SHP77 (cell line): ENCODE measurements around the gene CYSTM1.

Source experiments
- DNase-seq, 2 experiments: peaks; one replicate each; lab custom pipeline; 2025; lab: John Stamatoyannopoulos, UW

CYSTM1 gene

GRCh38 chr5:140236891-140237598 lies 62.1 kb downstream of the CYSTM1 start:
- no peak for DNase-seq

GRCh38 chr5:140238756-140239155 lies 63.8 kb downstream of the CYSTM1 start:
- DNase-seq = no peak

DNA sequence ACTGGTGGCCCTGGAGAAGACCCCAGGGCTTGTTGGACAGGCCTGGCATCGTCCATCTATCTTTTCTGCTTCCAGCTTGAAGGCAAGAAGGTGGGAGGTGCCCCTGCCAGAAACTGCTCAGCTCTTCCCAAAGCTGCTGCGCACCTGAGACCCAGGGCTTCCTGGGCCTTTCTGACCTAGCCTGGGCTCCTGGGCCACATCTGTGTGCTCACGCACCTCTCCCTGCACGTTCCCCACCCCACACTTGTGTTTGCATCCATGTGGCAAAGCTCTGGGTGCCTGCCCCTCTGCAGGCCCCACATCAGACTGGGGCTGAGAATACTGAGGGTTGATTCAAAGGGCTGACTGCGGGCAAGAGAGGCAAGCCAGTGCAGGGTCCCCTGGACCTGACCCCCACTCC lies 64.5 kb downstream of the CYSTM1 start:
- no peak for DNase-seq

GRCh38 chr5:140239939-140240700 lies 65.1 kb downstream of the CYSTM1 start:
- DNase-seq = peak; percentile 50 to 78

GRCh38 chr5:140240987-140241706 lies 66.2 kb downstream of the CYSTM1 start:
- DNase-seq = peak; percentile 89 to 94

- DNase-seq = no peak
Observed at GRCh38 chr5:140242099-140242498, 67.1 kb downstream of the CYSTM1 start.

DNA sequence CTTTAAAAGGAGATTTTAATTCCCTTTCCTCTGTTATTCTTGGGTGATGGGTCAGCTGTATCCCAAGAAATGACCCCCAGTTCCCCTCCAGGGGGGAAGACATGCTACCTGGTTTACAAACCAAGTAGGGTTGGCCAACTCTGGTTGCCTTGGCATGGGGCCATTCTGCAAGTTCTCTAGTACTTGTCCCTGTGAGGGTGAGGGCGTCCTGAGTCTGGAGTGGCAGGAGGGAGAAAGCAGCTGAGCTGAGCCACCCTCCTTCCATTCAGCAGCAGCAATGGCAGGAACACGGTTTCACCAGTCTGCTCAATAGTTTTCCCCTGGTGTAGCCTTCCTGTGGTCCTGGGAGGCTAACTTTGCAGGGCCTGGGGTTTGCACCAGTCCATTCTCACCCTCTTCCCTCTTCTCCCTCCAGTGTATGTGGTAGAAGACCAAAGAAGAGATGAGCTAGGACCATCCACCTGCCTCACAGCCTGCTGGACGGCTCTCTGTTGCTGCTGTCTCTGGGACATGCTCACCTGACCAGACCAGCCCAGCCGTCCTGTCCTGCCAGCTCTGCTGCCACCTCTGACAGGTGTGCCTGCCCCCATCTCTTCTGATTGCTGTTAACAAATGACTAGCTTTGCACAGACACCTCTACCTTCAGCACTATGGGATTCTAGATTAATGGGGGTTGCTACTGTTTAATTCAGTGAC lies 68.0 kb downstream of the CYSTM1 start:
- DNase-seq = no peak

- peak; percentile 95 to 96 for DNase-seq
Observed at GRCh38 chr5:140243706-140244250, 68.8 kb downstream of the CYSTM1 start.

- DNase-seq = peak; percentile 89 to 92
Observed at GRCh38 chr5:140244525-140245025, 69.6 kb downstream of the CYSTM1 start.

- DNase-seq = no peak
Observed at GRCh38 chr5:140245341-140245740, 70.4 kb downstream of the CYSTM1 start.

DNA sequence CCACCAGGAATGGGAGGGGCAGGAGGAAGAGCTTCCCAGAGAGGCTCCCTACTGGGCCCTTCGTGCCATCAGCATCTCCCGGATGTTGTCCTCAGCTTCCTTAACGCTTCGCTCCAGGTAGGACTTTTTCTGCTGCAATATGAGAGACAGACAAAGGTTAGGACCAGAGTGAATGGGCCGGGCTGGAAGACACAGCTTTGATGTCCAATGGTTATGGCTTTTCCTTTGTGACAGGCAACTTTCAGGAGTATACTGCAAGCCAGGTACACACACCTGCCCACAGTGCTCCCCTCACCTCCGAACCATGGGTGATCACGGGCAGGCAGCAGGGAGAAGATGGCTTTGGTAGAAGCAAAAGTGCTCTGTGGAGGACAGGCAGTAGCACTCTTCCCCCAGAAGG lies 70.9 kb downstream of the CYSTM1 start:
- DNase-seq = no peak

DNA sequence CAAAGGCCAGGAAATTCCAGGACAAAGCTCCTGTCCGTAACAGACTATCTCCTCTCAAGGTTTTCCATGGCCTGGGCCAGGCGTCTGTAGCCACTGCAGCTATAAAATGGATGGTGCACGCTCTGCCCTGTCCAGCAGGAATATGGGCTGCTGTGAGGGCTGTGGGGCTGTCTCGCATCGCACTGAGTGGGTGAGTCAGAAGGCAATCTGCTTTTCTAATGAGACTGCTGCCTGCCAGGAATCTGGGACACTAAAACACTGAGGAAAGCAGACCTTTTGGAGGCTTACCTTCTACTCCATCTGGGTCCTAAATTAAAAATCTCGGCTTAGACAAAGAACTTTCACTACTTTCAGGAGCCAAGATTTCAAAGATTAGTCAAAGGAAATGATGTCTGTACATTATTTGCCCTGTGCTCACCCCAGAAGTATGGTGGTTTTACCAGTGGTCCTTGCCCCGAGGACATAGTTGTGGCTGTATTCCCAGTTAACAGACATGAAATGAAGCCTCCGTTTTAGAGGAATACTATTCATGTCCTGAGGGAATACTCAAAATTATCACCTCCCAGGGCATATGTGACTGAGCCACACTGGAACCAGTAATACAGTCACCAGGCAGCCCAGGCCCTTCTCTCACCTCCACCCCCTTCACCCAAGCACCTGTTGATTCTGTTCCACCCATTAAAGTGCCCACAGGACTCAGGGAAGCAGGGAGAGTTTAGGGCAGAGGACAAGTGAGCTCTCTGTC lies 71.6 kb downstream of the CYSTM1 start:
- no peak for DNase-seq

DNA sequence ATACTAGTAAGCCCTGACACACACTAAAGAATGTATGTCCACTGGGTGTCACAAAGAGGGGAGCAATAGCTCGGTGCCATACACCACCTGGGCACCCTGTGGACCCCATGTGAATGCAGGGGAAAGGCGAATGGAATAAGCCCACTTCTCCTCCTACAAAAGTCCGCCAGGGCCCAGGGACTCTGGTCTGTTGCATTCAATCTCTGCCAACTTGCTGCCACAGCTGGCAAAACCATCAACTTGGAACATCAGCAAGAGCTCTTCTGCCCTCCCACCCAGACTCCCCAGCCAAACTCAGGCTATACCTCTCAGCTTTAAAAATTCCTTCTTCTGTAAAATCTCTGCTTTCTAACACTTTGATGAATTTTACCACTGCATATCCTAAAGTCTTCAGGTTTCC lies 73.4 kb downstream of the CYSTM1 start:
- DNase-seq = no peak

DNA sequence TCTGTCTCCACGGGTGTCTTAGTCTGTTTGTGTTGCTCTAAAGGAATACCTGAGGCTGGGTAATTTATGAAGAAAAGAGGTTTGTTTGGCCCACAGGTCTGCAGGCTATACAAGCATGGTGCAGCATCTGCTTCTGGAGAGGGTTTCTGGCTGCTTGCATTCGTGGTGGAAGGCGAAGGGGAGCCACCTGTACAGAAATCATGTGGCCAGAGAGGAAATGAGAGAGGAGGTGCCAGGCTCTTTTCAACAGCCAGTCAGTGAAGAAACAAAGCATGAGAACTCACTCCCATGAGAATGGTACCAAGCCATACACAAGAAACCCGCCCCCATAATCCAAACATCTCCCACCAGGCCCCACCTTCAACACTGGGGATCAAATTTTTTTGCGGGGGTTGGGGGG lies 74.5 kb downstream of the CYSTM1 start:
- no peak for DNase-seq

- DNase-seq = no peak
Observed at GRCh38 chr5:140250386-140250785, 75.4 kb downstream of the CYSTM1 start.

DNA sequence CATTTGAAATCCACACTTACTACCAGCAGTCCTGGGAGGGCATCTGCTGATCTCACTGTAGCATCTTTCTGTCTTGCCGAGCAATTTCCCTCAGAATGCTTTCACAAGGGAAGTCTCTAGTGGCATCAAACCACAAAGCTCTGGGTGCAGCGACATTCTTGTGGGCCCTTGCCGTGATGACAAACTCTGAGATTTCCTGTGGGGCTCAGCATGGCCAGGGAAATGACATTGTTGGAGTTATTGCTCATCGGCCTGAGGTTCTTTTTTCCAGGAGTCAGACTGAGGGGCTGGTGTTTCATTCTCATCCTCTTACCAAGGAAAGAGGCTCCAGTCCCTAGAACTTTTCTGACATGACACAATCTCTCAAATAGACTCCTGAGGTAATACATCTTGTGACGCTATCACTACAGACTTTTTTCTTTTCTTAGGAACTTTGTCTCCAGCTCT lies 76.6 kb downstream of the CYSTM1 start:
- DNase-seq = no peak

GRCh38 chr5:140252470-140253126 lies 77.6 kb downstream of the CYSTM1 start:
- DNase-seq = no peak

DNA sequence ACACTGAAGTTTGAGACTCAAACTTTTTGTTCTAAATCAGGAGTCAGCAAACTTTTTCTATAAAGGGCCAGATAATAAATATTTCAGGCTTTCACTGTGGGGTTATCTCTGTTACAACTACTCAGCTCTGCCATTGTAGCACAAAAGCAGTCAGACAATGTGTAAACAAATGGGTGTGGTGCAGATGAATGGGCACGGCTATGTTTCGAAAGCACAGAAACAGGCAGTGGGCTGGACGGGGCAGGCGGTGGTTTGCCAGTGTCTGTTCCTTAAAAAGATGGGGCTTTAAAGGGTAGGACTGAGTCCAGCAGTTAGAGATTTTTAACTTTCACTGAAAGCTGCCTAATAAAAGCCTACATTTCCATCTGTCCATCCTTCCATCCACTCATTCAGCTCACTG lies 79.0 kb downstream of the CYSTM1 start:
- no peak for DNase-seq

GRCh38 chr5:140255460-140256157 lies 80.6 kb downstream of the CYSTM1 start:
- no peak for DNase-seq

GRCh38 chr5:140256726-140257125 lies 81.7 kb downstream of the CYSTM1 start:
- DNase-seq = no peak
